GM21723 (cell line): ENCODE results near the gene SEC61A2.
A peak's percentile ranks its signal among the peaks of the same experiment; 100 is the strongest.
"Not testable (repeated sequence)": the region's sequence is repeated elsewhere in the genome, so short reads cannot be mapped to it uniquely, and the experiment has no call there.

Experiments used
- ATAC-seq: cut with Tn5 transposase; IDR thresholded peaks from one replicate; pipeline ENCODE4 v1.9.1; 2021; ENCODE audit warnings: mild to moderate bottlenecking, moderate library complexity; ENCODE audit not compliant: unreplicated experiment

The SEC61A2 gene

GRCh38 chr10:12158111-12158510 lies 28.6 kb downstream of the SEC61A2 start:
- no peak for ATAC-seq

- no peak for ATAC-seq
These were observed 31.2 kb downstream of the SEC61A2 start for GRCh38 chr10:12160664-12161063.

- no peak for ATAC-seq
These were observed 33.5 kb downstream of the SEC61A2 start for GRCh38 chr10:12162927-12163326.

GRCh38 chr10:12164085-12164484 lies 34.6 kb downstream of the SEC61A2 start:
- no peak for ATAC-seq

DNA sequence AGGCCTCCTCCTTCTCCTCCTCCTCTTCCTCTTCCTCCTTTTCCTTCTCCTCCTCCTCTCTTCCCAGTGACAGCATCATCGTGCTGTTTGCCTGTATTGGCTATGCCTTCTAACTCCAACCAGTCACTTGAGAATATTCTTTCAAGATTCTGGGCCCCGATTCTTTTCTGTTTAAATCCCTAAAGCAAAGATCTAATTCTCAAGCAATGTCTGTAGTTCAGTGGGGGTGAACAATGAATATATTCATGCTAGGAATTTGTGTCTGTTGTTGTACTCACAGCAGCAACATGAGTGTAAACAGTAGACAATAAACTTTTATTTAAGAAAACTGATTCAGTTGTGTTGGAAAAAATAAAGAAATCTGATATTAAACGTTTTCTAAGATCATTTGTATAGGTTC lies 35.6 kb downstream of the SEC61A2 start:
- no peak for ATAC-seq

GRCh38 chr10:12165999-12166775 lies 36.7 kb downstream of the SEC61A2 start:
- no peak for ATAC-seq

DNA sequence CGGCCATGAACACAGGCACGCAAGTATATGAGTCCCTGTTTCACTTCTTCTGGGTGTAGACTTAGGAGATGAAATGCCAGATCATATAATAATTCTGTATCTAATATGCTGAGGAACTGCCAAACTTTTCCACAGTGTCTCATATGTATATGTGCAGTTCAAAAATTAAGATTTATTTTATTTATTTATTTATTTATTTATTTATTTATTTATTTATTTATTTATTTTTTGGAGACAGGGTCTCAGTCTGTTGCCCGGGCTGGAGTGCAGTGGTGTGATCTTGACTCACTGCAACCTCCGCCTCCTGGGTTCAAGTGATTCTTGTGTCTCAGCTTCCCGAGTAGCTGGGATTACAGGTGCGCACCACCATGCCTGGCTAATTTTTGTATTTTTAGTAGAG lies 42.0 kb downstream of the SEC61A2 start:
- not testable (repeated sequence) for ATAC-seq

DNA sequence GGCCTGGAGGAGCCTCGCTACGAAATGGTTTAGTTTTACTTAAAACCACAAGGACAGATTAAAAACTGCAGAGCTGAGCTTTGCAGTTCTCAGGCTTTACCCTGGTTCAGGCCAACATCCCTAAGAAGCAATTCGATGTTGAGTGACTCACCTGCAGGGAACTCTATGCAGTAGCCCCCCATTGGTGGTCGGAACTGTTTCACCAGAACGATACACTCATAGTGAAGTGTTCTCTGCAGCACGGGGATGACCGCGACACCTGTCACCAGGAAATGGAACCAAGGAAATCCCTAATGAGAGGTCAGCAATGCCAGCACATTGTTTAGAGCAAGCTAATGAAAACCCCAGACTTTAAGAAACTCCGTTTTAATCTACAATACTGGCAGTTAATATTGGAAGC lies 48.2 kb downstream of the SEC61A2 start:
- no peak for ATAC-seq

DNA sequence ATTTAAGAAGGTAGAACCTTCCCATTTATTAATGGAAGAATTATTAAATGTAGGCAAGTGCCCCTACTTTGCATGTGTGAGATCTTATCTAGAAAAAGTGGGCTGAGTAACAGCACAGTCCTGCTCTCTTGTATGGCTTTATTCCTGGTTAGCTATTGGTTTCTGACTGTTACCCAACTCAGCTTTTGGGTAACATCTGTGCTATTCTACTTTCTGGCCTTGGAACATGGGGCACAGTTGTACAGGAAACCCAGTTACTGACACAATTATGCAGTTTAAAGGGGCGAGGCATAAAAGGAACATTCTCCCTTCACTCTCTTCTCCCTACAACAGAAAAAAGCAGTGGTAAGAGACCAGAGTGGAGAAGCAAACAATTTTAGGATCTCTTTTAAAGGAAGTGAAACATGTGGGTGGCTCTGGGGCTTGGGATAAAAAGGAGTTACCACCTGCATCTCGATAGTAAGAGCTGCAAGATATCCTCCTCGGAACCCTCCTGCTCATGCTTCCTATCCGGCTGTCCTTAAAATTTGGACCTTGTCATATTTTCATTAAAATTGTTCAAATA lies 50.2 kb downstream of the SEC61A2 start:
- no peak for ATAC-seq

DNA sequence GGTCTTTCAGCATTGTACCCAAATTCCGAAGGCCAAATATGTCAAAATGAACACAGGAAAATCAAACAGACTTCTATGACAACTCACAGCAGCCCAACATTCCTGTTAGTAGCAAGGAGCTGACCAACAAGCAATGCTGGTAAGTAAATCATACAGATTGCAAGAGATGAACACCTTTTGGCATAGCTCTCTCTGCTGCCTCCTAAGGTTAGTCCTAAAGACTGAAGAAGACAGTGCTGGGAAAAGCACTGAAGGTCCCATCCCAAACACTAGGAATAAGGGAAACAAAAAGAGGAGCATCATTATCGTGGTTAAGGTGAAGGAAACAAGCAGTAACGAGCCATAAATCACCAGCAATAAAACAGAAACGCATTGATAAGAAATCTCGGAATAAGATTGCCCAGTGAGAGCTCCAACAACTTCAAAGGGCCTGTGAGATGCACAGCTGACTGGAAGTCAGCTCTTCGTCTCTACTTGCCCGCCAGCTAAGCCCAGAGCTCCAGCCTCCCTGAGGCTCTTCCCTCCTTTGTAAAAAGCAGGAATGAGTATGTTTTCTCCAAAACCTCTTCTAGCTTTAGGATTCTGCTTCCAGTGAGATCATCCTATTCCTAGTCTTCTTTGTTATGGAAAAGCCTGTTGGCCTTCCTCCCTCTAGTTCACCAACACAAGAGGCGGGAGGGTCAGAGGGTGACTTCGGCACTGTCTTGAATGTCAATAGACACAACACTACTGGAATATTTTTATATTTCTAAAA lies 50.9 kb downstream of the SEC61A2 start:
- ATAC-seq = no peak

- ATAC-seq = peak; percentile 93
These were observed 51.7 kb downstream of the SEC61A2 start for GRCh38 chr10:12181065-12181775.

GRCh38 chr10:12184165-12184564 lies 54.7 kb downstream of the SEC61A2 start:
- no peak for ATAC-seq

- ATAC-seq = no peak
These were observed 56.8 kb downstream of the SEC61A2 start for GRCh38 chr10:12186323-12186722.

- no peak for ATAC-seq
These were observed 57.9 kb downstream of the SEC61A2 start for GRCh38 chr10:12187321-12187905.

DNA sequence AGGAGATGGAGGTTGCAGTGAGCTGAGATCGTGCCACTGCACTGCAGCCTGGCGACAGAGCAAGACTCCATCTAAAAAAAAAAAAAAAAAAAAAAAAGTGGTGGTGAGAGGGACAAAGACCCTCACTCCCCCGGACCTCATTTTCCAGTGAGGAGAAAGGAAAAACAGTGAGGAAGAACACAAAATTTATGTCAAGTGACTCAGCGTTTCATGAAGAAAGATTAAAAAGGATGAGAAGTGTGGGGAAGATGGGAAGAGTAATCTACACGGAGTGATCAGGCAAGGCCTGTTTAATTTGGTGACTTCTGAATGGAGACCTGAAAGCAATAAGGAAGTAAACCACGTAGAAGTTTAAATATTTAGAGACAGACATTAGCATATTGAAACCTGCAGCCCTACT lies 59.2 kb downstream of the SEC61A2 start:
- ATAC-seq = no peak

GRCh38 chr10:12189426-12189825 lies 59.9 kb downstream of the SEC61A2 start:
- no peak for ATAC-seq

DNA sequence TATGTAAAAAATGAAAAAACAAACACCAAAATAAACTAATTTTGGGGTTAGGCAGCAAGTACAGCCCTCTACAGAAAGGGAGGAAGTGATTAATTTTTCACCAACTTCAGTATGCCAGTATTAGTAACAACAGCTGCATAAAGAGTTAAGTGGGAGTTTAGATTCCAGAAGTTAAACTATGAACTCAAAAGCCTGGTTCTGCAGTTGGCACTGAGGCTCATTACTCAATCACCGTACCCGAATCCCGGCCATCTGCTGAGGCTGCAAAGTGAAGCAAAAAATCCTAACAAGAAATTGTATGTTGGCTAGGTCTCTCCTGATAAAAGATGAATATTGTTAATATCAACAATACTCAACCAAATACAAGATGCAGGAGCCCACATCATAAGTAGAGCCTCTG lies 62.2 kb downstream of the SEC61A2 start:
- ATAC-seq = no peak

DNA sequence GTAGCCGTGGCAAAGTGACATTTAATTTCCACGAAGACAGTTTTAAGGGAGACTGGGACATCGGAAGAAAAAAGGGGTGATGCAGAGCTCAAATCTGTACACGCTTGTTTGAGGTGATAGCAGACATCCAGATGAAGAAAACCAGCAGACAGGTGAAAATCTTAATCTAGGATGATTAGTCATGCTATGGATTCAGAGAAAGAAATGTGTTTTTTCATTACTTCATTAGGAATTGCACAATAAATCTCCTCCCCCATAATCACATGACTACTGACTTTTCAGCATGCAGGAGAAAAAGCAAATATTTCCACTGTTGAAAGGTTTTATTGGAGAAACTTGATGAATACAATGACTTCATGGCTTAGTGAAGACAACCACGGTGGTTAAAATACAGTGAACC lies 63.7 kb downstream of the SEC61A2 start:
- ATAC-seq = no peak

GRCh38 chr10:12194752-12195271 lies 65.3 kb downstream of the SEC61A2 start:
- peak; percentile 27 for ATAC-seq

GRCh38 chr10:12195281-12195602 lies 65.8 kb downstream of the SEC61A2 start:
- ATAC-seq = peak; percentile 16
